Sigmoid colon (tissue), 4 donors: ENCODE measurements around the gene ZNF607.

Source experiments
- EP300 ChIP-seq, 4 donors: sonication (generic); formaldehyde crosslinking; IDR thresholded peaks; one replicate each; pipeline ENCODE4 v1.6.1; 2017; ENCODE audit warnings: antibody characterized with exemption in 4 of 4
- POLR2A ChIP-seq, 2 donors: fragments of 450-650 bp; IDR thresholded peaks; one replicate each; pipeline ENCODE4 v1.6.1; 2016; ENCODE audit warnings: antibody characterized with exemption in 2 of 2, mild to moderate bottlenecking in 2 of 2, moderate library complexity in 2 of 2
- POLR2AphosphoS5 ChIP-seq, 4 donors: sonication (generic); formaldehyde crosslinking; IDR thresholded peaks; one replicate each; pipeline ENCODE4 v1.6.1; 2017; ENCODE audit warnings: antibody characterized with exemption in 4 of 4
- TF ChIP-seq, protein P1 (sequence below), 4 experiments: fragments of 450-650 bp in 3 of 4; fragments of 200-600 bp in 1 of 4; IDR thresholded peaks; one replicate each; pipeline ENCODE4 v1.5.1; 2016 to 2019; ENCODE audit warnings: antibody characterized with exemption in 4 of 4, mild to moderate bottlenecking in 3 of 4, moderate library complexity in 2 of 4

DNA sequence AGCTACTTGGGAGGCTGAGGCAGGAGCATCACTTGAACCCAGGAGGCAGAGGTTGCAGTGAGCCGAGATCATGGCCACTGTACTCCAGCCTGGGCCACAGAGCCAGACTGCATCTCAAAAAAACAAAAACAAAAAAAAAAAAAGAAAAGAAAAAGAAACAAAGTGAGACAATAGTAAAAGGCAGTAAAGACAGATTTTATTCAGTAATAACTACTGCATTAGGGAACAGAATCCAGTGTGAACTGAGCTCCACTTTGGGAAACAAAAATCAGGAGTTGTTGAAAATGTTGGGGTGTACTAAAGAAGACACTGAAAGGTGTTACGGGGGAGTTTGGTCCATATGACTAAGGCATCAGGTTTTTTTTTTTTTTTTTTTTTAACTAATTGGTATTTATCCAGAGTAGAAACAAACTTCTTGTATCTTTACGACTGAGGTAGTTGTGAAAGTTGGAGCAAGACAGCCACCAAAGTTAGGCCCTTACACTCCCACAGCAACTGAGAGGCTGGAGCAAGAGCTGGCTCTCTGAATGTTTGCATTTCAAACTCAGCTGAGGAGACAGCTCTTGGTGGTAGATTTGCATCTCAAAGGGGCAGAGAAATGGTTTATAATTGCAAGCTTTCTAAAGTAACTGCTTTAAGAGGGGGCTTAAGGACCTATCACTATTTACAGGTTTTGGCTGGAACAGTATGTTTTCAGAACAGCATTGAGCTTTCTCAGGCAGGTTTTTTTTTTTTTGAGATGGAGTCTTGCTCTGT is 24.2 kb downstream of the ZNF607 start:
- TF ChIP-seq, protein P1, sequence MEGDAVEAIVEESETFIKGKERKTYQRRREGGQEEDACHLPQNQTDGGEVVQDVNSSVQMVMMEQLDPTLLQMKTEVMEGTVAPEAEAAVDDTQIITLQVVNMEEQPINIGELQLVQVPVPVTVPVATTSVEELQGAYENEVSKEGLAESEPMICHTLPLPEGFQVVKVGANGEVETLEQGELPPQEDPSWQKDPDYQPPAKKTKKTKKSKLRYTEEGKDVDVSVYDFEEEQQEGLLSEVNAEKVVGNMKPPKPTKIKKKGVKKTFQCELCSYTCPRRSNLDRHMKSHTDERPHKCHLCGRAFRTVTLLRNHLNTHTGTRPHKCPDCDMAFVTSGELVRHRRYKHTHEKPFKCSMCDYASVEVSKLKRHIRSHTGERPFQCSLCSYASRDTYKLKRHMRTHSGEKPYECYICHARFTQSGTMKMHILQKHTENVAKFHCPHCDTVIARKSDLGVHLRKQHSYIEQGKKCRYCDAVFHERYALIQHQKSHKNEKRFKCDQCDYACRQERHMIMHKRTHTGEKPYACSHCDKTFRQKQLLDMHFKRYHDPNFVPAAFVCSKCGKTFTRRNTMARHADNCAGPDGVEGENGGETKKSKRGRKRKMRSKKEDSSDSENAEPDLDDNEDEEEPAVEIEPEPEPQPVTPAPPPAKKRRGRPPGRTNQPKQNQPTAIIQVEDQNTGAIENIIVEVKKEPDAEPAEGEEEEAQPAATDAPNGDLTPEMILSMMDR (IDR thresholded peaks at IDR 0.05), result no peak
- TF ChIP-seq POLR2AphosphoS5 (IDR thresholded peaks at IDR 0.05), result no peak
- no peak for TF ChIP-seq POLR2A (IDR thresholded peaks at IDR 0.05)
- no peak for TF ChIP-seq EP300 (IDR thresholded peaks at IDR 0.05)
